UCSD-AML1 (cell line): ENCODE data around the gene TBX2.

Experiments
- DNase-seq: peaks from one replicate; lab custom pipeline; 2025; ENCODE audit not compliant: unreplicated experiment; lab: John Stamatoyannopoulos, UW

The TBX2 gene

GRCh38 chr17:61452301-61453290, 53.0 kb downstream of the TBX2 start, which contains the start of gene TBX4:
Gene TBX4 (plus strand): TSS chr17:61452422. CDS start chr17:61456491, 4,069 bp downstream.
- DNase-seq = no peak

- no peak for DNase-seq
Observed at GRCh38 chr17:61453566-61454380, 54.1 kb downstream of the TBX2 start.

- no peak for DNase-seq
Observed at GRCh38 chr17:61454381-61455323, 55.0 kb downstream of the TBX2 start.

- no peak for DNase-seq
Observed at GRCh38 chr17:61455324-61456060, 55.8 kb downstream of the TBX2 start.

GRCh38 chr17:61456061-61456681, 56.5 kb downstream of the TBX2 start:
- no peak for DNase-seq

GRCh38 chr17:61456688-61457225, 57.1 kb downstream of the TBX2 start:
- DNase-seq = no peak

GRCh38 chr17:61457226-61457983, 57.8 kb downstream of the TBX2 start:
- DNase-seq = no peak

GRCh38 chr17:61458000-61458399, 58.4 kb downstream of the TBX2 start:
- no peak for DNase-seq

GRCh38 chr17:61458421-61459141, 58.9 kb downstream of the TBX2 start:
- no peak for DNase-seq
